Tibial nerve (tissue), 4 donors: ENCODE data around the gene USP17L27. TPM values are rescaled to one million over a fixed set of nuclear protein-coding genes. Genes with fewer than 3 reads are reported as not detected.
"Not testable (repeated sequence)": the region's sequence is repeated elsewhere in the genome, so short reads cannot be mapped to it uniquely, and the experiment has no call there.

Experiments used
- DNase-seq, 2 donors: peaks; one replicate each; pipeline ENCODE4 v3.0.0-alpha.2; 2019; ENCODE audit warnings: low spot score in 2 of 2
- H3K27ac ChIP-seq, 4 donors: fragments of 200-600 bp; sonication (generic) in 3 of 4; one replicate each; pipeline ENCODE4 v1.5.1; 2017 to 2019; ENCODE audit warnings: mild to moderate bottlenecking in 1 of 4
- H3K27me3 ChIP-seq, 2 donors: fragments of 200-600 bp; sonication (generic) in 1 of 2; one replicate each; pipeline versions ENCODE4 v1.5.1 to v1.6.0; 2017 to 2019
- H3K36me3 ChIP-seq, 3 donors: fragments of 200-600 bp; sonication (generic); one replicate each; pipeline ENCODE4 v1.5.1; 2018 to 2019
- H3K4me1 ChIP-seq, 4 donors: fragments of 200-600 bp; sonication (generic) in 3 of 4; one replicate each; pipeline ENCODE4 v1.5.1; 2017 to 2019
- H3K4me3 ChIP-seq, 4 donors: fragments of 200-600 bp; sonication (generic) in 3 of 4; one replicate each; pipeline ENCODE4 v1.5.1; 2017 to 2019; ENCODE audit warnings: mild to moderate bottlenecking in 1 of 4, moderate library complexity in 1 of 4
- H3K9me3 ChIP-seq, 4 donors: fragments of 200-600 bp; sonication (generic) in 3 of 4; one replicate each; pipeline ENCODE4 v1.5.1; 2017 to 2019
- CTCF ChIP-seq, 5 experiments: fragments of 200-600 bp in 3 of 5; fragments of 450-650 bp in 2 of 5; sonication (generic) in 3 of 5; IDR thresholded peaks; one replicate each; pipeline ENCODE4 v1.5.1; 2016 to 2019; ENCODE audit warnings: antibody characterized with exemption in 5 of 5, mild to moderate bottlenecking in 3 of 5, moderate library complexity in 2 of 5
- EP300 ChIP-seq, 2 donors: sonication (generic); formaldehyde crosslinking; IDR thresholded peaks; one replicate each; pipeline ENCODE4 v1.6.1; 2017; ENCODE audit warnings: antibody characterized with exemption in 2 of 2, mild to moderate bottlenecking in 1 of 2
- POLR2A ChIP-seq, 2 donors: fragments of 450-650 bp; IDR thresholded peaks; one replicate each; pipeline ENCODE4 v1.6.1; 2017; ENCODE audit warnings: antibody characterized with exemption in 2 of 2, mild to moderate bottlenecking in 2 of 2, moderate library complexity in 2 of 2
- WGBS, 2 donors: methylation state at CpG; one replicate each; pipeline ENCODE4 v1.1.5; 2018; 5-methylcytosine and 5-hydroxymethylcytosine counted together
- total RNA-seq, 4 donors: library from RNA; depleted of rRNA; stranded (reverse); fragments of >200 nt; gene quantifications; one replicate each; pipeline ENCODE4 v1.1.0, GENCODE V29; 2016

USP17L27 gene
- total RNA-seq, 4 donors from 2014 or later: not detected

GRCh38 chr4:9381012-9381534 is 37.1 kb downstream of the USP17L27 start:
- DNase-seq, H3K36me3 ChIP-seq, H3K4me1 ChIP-seq, H3K27ac ChIP-seq, H3K9me3 ChIP-seq, H3K27me3 ChIP-seq: not testable (repeated sequence)
- H3K4me3 ChIP-seq: peak overlapping the region in 3 of 4 donors; percentile 15 to 48 (median 21)
- peak in 4 of 5 experiments; percentile 27 to 49 (median 44) for TF ChIP-seq CTCF (IDR thresholded peaks at IDR 0.05)
- WGBS, 2 donors: 36 to 49% methylated on average over 9 to 19 of the region's 36 CpGs

DNA sequence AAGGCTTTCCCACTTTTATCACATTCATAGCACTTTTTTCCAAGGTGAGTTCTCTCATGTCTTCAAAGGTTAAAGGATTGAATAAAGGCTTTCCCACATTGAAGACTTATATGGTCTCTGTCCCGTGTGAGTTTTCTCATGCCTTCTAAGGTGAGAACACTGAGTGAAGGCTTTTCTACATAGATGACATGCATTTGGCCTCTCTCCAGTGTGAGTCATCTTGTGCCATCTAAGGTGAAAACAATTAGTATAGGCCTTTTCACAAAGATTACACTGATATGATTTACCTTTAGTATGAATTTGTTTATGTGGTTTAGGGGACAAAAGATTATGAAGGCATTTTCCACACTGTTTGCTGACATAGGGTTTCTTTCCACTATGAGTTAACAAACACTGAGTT is 40.2 kb downstream of the USP17L27 start:
- WGBS, 2 donors: 77 to 96% methylated on average over 1 of the region's 1 CpG
- no peaks in the 10 kb centered on the region for H3K27me3 ChIP-seq
- H3K4me1 ChIP-seq: no peaks in the 10 kb centered on the region
- no peak overlapping the region for H3K4me3 ChIP-seq
- no peak for DNase-seq
- TF ChIP-seq CTCF (IDR thresholded peaks at IDR 0.05) (no peak), EP300 (IDR thresholded peaks at IDR 0.05) (no peak), POLR2A (IDR thresholded peaks at IDR 0.05) (no peak)
- no peaks in the 10 kb centered on the region for H3K9me3 ChIP-seq
- no peaks in the 10 kb centered on the region for H3K36me3 ChIP-seq
- no peak overlapping the region for H3K27ac ChIP-seq

GRCh38 chr4:9389001-9389400 is 45.1 kb downstream of the USP17L27 start:
- not testable (repeated sequence) for H3K27me3 ChIP-seq, H3K27ac ChIP-seq, H3K36me3 ChIP-seq, H3K4me1 ChIP-seq, H3K4me3 ChIP-seq, H3K9me3 ChIP-seq, DNase-seq
- 25 to 32% methylated on average over 2 of the region's 2 CpGs for WGBS, 2 donors

Other genes starting within 250 kb of the USP17L27 start
- gene FAM90A26, start 173.7 kb upstream of the USP17L27 start, total RNA-seq: not detected
- not detected for gene USP17L10, start 133.5 kb upstream of the USP17L27 start, total RNA-seq
- gene USP17L11, start 128.7 kb upstream of the USP17L27 start, total RNA-seq: not detected
- gene USP17L12, start 124.0 kb upstream of the USP17L27 start, total RNA-seq: not detected
- not detected for gene USP17L13, start 119.3 kb upstream of the USP17L27 start, total RNA-seq
- not detected for gene USP17L15, start 109.8 kb upstream of the USP17L27 start, total RNA-seq
- gene USP17L17, start 100.3 kb upstream of the USP17L27 start, total RNA-seq: not detected
- not detected for gene USP17L18, start 95.5 kb upstream of the USP17L27 start, total RNA-seq
- gene USP17L19, start 90.8 kb upstream of the USP17L27 start, total RNA-seq: not detected
- not detected for gene USP17L20, start 86.0 kb upstream of the USP17L27 start, total RNA-seq
- gene USP17L21, start 81.3 kb upstream of the USP17L27 start, total RNA-seq: not detected
- not detected for gene USP17L22, start 76.5 kb upstream of the USP17L27 start, total RNA-seq
- gene USP17L24, start 19.0 kb upstream of the USP17L27 start, total RNA-seq: not detected
- gene USP17L25, start 14.2 kb upstream of the USP17L27 start, total RNA-seq: not detected
- not detected for gene USP17L26, start 9.5 kb upstream of the USP17L27 start, total RNA-seq
- not detected for gene USP17L5, start 4.7 kb upstream of the USP17L27 start, total RNA-seq
- not detected for gene USP17L28, start 4.7 kb downstream of the USP17L27 start, total RNA-seq
- not detected for gene USP17L29, start 9.5 kb downstream of the USP17L27 start, total RNA-seq
- not detected for gene USP17L30, start 19.0 kb downstream of the USP17L27 start, total RNA-seq
- gene DEFB131A, start 100.3 kb downstream of the USP17L27 start, total RNA-seq: not detected